GM19372 (cell line): Measurements from ENCODE around the gene NAP1L4.

ENCODE experiments used
- ATAC-seq: cut with Tn5 transposase; IDR thresholded peaks from one replicate; pipeline ENCODE4 v1.9.1; 2021; ENCODE audit warnings: mild to moderate bottlenecking, low read depth, moderate library complexity; ENCODE audit not compliant: unreplicated experiment

The NAP1L4 gene

DNA sequence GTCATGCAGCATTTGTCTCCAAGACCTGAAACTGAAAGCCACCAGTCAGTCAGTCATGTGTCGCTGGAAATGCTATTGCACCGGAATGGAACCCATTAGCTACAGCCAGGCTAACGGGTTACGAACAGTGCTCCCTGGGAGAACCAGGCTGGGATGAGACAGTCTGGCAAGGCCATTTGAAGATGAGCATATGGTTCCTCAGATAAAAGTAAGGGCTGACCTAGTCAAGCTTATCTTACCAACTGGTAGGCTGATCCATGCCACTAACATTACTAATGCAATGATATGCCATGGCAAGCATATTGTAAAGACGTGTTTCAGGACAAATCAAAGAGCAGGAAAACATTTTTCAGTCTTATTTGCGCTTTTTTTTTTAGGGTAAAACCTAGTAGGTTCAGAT lies 28.4 kb downstream of the NAP1L4 start:
- ATAC-seq: no peak

DNA sequence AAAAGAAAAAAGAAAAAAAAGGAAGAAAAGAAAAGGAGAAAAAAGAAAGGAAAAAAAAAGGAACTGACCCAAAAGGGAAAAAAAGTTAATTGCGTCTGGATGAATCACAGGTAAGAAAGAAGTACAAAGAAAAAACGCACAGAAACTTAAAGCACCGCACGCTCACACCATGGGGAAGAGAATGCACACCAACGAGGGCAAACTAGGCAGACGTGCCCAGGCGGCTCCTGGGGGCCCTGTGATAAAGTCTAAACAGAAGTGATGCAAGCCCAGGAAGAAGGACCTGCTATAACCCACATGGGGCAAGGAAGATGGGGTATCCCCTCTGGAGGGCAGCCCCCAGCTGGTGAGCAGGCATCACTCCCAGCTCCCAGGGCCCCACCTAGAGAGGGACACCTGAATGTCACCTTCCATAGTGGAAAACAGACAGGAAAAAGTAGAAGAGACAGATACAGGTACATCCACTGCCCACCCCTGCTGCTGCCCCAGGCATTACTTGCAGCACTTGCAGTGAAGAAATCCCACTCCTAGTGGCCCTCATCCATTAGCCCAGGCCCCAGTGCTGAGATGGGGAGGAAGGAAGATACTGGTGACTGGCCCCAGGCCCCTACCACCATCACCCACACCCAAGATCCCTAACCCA lies 28.9 kb downstream of the NAP1L4 start:
- no peak for ATAC-seq

GRCh38 chr11:2961080-2961479 lies 31.0 kb downstream of the NAP1L4 start:
- ATAC-seq: no peak

DNA sequence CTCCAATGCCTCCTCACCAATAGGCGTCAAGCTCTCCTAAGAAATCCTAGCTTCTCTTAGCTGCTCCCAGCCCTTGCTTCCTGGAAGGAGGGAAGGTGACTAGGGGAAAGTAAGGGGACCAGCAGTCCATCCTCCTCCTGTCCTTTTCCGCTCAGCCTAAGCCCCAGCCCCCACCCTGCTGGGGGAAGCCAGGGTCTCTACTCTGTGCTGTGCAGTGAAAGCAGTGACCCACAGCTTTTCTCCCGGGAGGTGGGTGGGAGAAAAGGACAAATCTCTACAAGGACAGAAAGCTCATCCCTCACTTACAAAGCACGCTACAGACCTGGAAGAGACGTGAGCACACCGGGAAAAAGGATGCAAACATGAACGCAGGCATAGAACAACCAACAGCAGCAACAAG lies 32.0 kb downstream of the NAP1L4 start:
- ATAC-seq: no peak

DNA sequence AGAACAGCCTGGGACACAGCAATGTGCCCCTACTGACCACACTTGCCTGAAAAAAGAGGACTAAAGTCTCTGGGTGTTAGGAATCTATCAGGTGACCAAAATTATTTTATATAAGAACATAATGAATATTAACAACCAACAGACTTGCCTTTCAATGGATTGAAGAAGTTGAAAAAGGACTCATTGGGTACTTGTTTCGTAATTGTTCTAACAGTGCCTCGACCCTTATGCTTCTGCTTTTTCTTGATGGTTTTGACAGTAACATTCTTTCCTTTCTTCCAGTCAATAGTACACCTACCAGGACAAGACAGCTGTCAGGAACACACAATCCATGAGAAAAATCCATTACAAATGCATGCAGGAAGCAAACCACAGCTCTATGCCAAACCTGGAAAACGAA lies 33.9 kb downstream of the NAP1L4 start:
- ATAC-seq: no peak

DNA sequence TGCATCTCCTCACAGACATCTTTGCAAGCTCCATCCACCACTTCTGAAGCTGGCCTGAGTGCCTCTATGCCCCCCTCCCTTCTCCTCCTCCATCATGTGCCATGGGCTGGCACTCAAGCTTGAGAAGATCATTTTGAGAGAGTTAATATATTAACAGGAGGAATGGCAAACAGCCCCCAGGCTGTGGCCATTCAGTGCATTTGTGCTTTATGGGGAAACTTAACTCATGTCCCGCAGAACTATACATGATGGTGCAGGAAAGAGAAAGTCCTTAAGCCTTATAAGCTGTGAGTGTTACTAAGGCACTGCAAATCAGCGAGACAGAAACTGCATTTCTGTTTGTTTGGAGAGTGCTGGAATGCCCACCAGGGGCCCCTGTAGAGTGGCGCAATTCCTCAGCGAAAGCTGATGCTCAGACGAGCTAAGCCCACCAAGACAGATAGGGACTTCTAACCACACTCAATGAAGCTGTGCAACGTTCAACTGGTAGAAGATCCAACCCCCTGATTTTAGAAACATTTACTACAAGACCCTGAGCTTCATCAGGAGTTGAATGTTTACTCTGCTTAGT lies 36.1 kb downstream of the NAP1L4 start:
- no peak for ATAC-seq

DNA sequence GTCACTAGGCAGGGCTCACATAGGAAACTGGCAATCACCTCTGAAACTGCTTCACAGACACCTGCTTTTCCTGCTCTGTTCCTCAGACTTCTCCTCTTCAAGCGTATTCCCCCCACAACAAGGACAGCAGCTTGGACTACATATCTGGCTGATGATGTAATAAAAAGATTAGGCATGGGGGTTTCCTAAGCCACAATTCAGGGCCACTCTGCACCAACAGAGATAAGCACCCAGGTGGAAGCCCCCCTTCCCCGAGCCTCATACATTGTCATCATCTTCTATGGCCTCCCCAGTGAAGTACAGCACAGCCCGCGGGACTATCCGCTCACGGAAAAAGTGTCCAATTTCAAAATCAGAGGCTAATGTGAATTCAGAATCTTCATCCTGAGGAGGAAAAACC lies 37.9 kb downstream of the NAP1L4 start:
- no peak for ATAC-seq

GRCh38 chr11:2952290-2952689 lies 39.8 kb downstream of the NAP1L4 start:
- no peak for ATAC-seq

DNA sequence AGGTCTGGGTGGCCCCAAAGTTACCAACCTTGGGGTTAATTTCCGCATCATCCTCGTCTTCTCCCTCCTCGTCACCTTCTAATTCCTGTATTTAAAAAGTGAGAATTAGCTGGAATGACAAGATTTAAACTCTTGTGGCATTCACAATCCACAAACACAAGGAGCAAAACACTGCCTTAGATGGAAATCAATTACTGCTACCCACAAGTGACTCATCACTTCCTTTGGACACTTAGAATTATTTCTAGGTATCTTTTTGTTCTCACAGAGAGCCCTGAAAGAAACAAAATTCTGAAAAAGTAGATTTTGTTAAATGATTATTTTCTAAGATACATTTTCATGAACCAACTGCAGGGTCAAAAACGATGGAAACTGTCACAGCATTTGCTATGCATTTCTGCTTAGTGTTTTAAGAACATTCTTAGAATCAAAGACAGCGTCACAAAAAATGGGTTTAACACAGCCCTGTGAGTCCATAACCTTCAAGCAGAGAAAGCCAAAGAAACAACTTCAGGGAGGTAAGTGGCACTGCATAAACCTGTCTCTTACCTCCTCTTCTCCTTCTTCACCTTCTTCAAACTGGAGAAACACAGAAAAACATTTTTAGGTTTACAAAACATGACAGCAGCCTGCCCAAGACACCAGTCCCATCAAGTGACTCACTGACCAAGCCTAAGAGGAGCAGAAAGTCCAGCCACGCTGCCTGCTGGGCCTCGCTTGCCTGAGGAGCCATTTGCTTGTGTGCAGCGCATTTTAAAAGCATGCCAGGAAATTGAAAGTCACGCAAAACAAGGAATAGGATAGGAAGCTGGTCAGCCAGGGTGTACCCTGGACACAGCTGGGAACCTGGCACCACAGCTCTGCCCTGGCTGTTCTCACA lies 40.7 kb downstream of the NAP1L4 start:
- ATAC-seq: no peak

GRCh38 chr11:2950825-2951224 lies 41.3 kb downstream of the NAP1L4 start:
- ATAC-seq: no peak

DNA sequence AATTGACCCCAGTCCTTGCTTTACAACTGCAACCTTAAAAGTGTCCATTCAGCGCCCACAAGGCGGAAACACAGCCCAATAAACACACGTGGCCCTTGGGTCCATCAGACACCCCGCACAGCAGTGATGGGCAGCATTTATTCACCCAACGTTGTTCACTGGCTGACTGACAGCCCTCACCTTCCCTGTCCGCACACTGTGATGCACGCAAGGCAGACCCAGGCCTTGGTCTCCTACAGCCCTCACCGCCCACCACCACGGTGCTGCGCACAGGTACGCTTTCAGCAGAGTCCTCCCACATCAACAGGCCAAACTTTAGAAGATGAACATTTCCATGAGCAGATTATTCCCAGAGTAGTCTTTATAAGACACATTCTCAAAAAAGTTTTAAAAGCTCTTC lies 42.2 kb downstream of the NAP1L4 start:
- no peak for ATAC-seq

- ATAC-seq: no peak
Measured at GRCh38 chr11:2947744-2948143, 44.4 kb downstream of the NAP1L4 start.

DNA sequence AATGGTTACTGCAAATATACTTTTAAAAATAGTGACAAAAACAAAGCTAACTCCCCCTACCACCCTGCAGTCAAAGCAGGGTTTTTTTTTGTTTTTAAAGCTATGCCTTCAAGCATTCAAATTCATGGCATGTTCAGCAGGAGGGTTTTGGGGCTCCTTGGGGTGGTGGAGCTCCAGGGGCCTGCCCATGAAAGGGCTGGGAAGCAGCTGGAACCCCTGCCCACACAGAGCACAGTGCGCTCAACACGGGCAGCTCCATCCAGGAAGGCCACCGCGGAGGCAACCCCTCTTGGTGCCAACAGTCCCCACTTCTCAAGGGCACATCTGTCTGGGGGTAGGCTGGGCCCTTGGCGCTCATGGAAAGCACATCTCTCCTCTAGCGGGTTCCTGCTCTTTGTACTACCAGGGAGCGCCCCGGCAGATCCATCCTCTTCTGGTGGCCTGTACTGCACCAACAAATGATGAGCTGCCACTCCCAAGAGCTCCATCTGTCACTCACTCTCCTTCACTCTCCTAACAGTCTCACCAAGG lies 46.3 kb downstream of the NAP1L4 start:
- ATAC-seq: no peak

GRCh38 chr11:2945031-2945756 lies 46.9 kb downstream of the NAP1L4 start:
- ATAC-seq: no peak

DNA sequence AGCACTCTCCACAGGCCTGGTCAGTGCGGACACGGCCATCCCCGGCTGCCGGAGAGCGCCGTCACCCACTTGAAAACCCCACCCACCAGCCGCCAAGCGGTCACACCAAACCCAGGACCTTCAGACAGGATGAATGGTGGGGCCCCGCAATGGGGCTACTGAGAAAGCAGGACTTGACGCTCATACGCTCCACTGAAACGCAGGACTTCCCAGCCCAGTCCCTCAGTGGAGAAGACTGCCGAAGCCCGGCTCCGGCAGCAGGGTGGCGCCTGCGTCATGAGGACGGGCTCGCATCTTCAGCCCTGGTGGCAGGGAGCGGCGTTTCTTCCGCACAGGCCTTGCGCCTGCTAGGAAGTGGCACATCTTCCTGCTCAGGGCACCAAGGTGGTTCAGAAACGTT lies 47.6 kb downstream of the NAP1L4 start:
- ATAC-seq: no peak

DNA sequence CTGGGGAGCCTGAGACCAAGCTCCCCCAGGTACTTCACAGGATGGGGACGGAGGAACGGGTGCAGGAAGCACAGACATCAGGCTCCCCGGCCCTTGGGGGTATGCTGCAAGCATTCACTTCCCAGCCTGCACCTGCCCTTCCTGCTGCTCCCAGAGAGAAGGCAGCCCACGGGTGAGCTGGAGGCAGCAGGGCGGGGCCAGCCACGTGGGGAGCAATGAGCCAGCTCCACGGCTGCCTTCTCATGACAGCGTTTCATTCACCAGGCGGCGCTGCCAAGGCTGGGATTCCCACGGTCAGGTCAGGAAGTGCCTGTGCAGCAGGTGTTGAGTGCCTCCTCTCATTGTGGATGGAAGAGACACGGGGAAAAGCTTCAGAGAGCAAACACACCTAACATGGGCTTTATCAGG lies 48.4 kb downstream of the NAP1L4 start:
- ATAC-seq: no peak

DNA sequence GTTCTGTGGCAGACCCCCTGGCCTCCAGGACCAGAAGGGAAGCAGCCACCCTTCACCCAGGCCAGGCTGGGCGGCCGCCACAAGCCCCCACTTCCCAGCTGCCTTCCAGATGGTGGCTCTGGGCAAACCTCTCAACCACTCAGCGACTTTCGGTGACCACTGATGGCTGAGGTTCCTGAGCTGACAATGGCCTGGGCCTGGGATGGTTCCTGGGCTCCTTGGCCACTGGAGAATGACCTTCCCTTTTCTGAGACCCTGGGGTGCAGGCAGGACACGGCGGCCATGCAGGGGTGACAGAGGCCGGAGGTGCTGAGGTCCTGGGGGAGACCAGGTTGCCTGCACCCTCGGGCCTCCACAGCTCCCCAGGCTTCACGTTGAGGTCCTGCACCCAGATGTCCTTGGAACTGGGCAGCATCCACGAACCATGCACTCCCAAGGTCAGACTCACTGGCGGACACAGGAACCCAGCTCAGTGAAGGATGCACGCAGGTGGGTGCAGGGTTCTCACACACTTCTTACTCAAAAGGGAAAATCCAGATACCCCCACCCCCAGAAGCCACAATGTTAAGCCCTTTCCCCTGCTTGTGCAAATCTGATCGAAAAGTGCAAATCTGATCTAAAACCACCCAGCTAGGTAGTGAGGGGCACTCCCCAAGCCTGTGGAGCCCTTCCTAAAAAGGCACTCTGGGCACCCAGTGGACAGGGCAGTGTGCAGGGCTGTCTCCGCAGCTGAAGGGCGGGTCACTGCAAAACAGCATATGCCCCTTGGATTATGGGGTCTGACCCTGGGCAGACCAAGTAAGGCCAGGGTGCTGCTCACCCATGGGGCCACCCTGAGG lies 49.0 kb downstream of the NAP1L4 start:
- ATAC-seq: no peak

DNA sequence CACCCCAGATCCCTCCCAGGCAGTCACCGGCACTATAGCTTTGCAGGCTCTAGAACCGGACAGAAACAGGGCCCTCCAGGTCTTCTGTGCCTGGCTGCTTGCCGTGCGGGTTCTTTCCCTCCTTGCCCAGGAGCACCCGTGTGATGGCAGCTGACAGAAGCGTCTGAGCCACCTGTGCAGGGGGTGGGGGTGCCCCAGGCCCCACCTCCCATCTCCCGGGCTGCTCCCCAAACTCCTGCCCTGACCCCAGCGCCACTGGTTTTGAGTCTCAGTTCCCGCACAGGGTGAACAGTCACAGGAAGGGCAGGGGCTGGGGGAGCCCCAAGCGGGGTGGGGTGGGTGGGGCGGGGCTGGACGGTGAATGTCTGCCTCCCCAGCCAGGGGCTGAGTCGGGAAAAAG lies 49.7 kb downstream of the NAP1L4 start:
- ATAC-seq: no peak

- no peak for ATAC-seq
Measured at GRCh38 chr11:2940921-2941821, 51.0 kb downstream of the NAP1L4 start.
